ENCODE results near the gene MXD4. TPM values are rescaled to one million over a fixed set of nuclear protein-coding genes. Genes with fewer than 3 reads are reported as not detected.

The MXD4 gene
- polyA plus RNA-seq, 1 donor (not counting 4 experiments of a cell fraction or from before 2014, with no cell fraction given): 26.0 TPM

DNA sequence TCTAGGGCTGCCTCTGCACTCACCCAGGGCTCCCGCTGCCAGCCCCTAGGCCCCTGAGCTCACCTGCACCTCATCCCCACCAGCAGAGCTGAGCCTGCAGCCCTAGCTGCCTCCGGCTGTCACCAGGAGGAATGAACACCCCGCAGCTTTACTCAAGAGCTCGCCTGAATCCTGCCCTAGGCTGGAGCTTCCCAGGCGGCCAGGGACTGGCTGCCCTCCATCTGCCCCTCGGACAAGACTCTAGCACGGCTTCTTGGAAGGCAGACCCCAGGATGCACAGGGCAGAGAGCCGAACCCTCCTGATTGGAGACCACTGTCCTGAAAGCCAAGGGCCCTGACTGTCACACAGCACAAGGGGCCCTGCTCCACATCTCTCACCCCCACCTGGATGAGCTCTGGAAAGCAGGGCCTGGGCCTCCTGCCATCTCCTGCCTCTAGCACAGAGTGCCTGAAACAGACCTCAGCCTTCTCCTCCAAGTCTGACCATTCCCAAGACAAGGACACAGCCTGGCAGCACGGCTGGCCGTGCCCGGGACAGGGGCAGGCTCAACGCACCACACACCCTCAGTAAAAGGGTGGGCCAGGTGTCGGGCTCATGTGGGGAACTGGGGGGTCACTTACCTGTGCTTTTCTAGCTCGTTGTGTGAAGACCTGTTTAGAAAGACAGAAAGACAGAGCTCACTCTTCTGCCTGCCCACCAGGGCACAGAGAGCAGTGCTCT, 4.4 kb downstream of the MXD4 start:
- no peaks in the 10 kb centered on the region for H3K27me3 ChIP-seq (ENCODE audit: control insufficient read depth, extremely low read depth, insufficient read depth, low read length)
- peaks cover 8% of the 10 kb centered on the region for H4K20me1 ChIP-seq (ENCODE audit: control insufficient read depth, extremely low read depth, insufficient read depth, low read length)
- no peak overlapping the region for H3K4me2 ChIP-seq (ENCODE audit: control insufficient read depth, extremely low read depth, insufficient read depth, low read depth, low read length)
- DNase-seq (ENCODE audit: low read depth, low spot score) (no peak), FAIRE-seq (no peak)
- peaks cover 4 to 22% of the 10 kb centered on the region in 2 experiments for H3K36me3 ChIP-seq (ENCODE audit: control insufficient read depth in 2 of 2, extremely low read depth in 1 of 2, insufficient read depth in 2 of 2, low read length in 2 of 2)
- no peak overlapping the region for H3K9ac ChIP-seq (ENCODE audit: control insufficient read depth, extremely low read depth, insufficient read depth, low read length)
- H2AFZ ChIP-seq (ENCODE audit: control insufficient read depth, low read length): no peak overlapping the region
- peaks cover 8% of the 10 kb centered on the region for H3K4me1 ChIP-seq (ENCODE audit: control insufficient read depth, extremely low read depth, insufficient read depth, low read length)
- TF ChIP-seq, protein P1, sequence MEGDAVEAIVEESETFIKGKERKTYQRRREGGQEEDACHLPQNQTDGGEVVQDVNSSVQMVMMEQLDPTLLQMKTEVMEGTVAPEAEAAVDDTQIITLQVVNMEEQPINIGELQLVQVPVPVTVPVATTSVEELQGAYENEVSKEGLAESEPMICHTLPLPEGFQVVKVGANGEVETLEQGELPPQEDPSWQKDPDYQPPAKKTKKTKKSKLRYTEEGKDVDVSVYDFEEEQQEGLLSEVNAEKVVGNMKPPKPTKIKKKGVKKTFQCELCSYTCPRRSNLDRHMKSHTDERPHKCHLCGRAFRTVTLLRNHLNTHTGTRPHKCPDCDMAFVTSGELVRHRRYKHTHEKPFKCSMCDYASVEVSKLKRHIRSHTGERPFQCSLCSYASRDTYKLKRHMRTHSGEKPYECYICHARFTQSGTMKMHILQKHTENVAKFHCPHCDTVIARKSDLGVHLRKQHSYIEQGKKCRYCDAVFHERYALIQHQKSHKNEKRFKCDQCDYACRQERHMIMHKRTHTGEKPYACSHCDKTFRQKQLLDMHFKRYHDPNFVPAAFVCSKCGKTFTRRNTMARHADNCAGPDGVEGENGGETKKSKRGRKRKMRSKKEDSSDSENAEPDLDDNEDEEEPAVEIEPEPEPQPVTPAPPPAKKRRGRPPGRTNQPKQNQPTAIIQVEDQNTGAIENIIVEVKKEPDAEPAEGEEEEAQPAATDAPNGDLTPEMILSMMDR (optimal IDR thresholded peaks at IDR 0.05 in 1 of 3, IDR thresholded peaks at IDR 0.05 in 1 of 3, conservative IDR thresholded peaks at IDR 0.05 in 1 of 3; ENCODE audit: extremely low read depth in 1 of 3, insufficient read depth in 2 of 3, low read length in 3 of 3): no peak
- TF ChIP-seq EZH2 (IDR thresholded peaks at IDR 0.05; ENCODE audit: low read length): no peak
- dilution Hi-C loops (cut with MboI; ENCODE audit: extremely low pct_ligation_motif_present, low sequenced_read_pairs): no loop called here
- peaks cover 10% of the 10 kb centered on the region for H3K79me2 ChIP-seq (ENCODE audit: control insufficient read depth, insufficient read depth, low read length)
- no peaks in the 10 kb centered on the region for H3K9me1 ChIP-seq (ENCODE audit: control insufficient read depth, extremely low read depth, insufficient read depth, low read length)
- H3K27ac ChIP-seq (ENCODE audit: control insufficient read depth, insufficient read depth, low read length): no peak overlapping the region
- no peak overlapping the region for H3K4me3 ChIP-seq (ENCODE audit: control insufficient read depth in 2 of 3, extremely low read depth in 1 of 3, insufficient read depth in 2 of 3, low read depth in 1 of 3, low read length in 3 of 3)
- no peaks in the 10 kb centered on the region for H3K9me3 ChIP-seq (ENCODE audit: control insufficient read depth, low read depth, low read length)

DNA sequence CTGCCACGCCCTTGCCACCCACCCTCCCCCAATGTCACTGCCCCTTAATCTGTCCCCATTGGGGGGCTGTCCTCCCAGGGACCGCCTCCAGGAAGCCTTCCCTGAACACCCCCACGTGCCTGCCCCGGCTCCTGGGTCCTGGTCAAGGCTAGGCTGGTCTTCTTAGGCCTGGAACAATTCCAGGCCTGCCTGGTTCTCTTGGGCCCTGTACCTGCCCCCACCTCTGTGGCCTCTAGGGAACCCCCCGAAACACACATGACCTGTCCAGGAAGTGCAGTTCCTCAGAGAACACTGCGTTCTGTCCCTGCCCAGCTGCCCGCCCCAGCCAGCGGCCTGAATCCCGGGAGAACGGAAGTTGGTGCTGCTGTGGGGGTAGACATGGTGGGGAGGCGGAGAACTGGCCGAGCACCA, 5.1 kb downstream of the MXD4 start:
- Histone ChIP-seq H3K27ac (ENCODE audit: control insufficient read depth, insufficient read depth, low read length) (no peak overlapping the region), H3K27me3 (ENCODE audit: control insufficient read depth, extremely low read depth, insufficient read depth, low read length) (no peaks in the 10 kb centered on the region), H2AFZ (ENCODE audit: control insufficient read depth, low read length) (no peak overlapping the region), H3K4me1 (ENCODE audit: control insufficient read depth, extremely low read depth, insufficient read depth, low read length) (peaks cover 7% of the 10 kb centered on the region), H3K9me1 (ENCODE audit: control insufficient read depth, extremely low read depth, insufficient read depth, low read length) (no peaks in the 10 kb centered on the region), H3K36me3 (ENCODE audit: control insufficient read depth in 2 of 2, extremely low read depth in 1 of 2, insufficient read depth in 2 of 2, low read length in 2 of 2) (peaks cover 4 to 22% of the 10 kb centered on the region in 2 experiments), H3K4me2 (ENCODE audit: control insufficient read depth, extremely low read depth, insufficient read depth, low read depth, low read length) (no peak overlapping the region), H4K20me1 (ENCODE audit: control insufficient read depth, extremely low read depth, insufficient read depth, low read length) (peaks cover 8% of the 10 kb centered on the region), H3K9ac (ENCODE audit: control insufficient read depth, extremely low read depth, insufficient read depth, low read length) (no peak overlapping the region), H3K79me2 (ENCODE audit: control insufficient read depth, insufficient read depth, low read length) (peaks cover 10% of the 10 kb centered on the region), H3K9me3 (ENCODE audit: control insufficient read depth, low read depth, low read length) (no peaks in the 10 kb centered on the region), H3K4me3 (ENCODE audit: control insufficient read depth in 2 of 3, extremely low read depth in 1 of 3, insufficient read depth in 2 of 3, low read depth in 1 of 3, low read length in 3 of 3) (no peak overlapping the region)
- dilution Hi-C loops (cut with MboI; ENCODE audit: extremely low pct_ligation_motif_present, low sequenced_read_pairs): no loop called here
- TF ChIP-seq, protein P1 (optimal IDR thresholded peaks at IDR 0.05 in 1 of 3, IDR thresholded peaks at IDR 0.05 in 1 of 3, conservative IDR thresholded peaks at IDR 0.05 in 1 of 3; ENCODE audit: extremely low read depth in 1 of 3, insufficient read depth in 2 of 3, low read length in 3 of 3): no peak
- no peak for TF ChIP-seq EZH2 (IDR thresholded peaks at IDR 0.05; ENCODE audit: low read length)
- no peak for FAIRE-seq
- no peak for DNase-seq (ENCODE audit: low read depth, low spot score)

Data from keratinocyte (primary cell).